ENCODE measurements around the gene DCXR.

DCXR gene

DNA sequence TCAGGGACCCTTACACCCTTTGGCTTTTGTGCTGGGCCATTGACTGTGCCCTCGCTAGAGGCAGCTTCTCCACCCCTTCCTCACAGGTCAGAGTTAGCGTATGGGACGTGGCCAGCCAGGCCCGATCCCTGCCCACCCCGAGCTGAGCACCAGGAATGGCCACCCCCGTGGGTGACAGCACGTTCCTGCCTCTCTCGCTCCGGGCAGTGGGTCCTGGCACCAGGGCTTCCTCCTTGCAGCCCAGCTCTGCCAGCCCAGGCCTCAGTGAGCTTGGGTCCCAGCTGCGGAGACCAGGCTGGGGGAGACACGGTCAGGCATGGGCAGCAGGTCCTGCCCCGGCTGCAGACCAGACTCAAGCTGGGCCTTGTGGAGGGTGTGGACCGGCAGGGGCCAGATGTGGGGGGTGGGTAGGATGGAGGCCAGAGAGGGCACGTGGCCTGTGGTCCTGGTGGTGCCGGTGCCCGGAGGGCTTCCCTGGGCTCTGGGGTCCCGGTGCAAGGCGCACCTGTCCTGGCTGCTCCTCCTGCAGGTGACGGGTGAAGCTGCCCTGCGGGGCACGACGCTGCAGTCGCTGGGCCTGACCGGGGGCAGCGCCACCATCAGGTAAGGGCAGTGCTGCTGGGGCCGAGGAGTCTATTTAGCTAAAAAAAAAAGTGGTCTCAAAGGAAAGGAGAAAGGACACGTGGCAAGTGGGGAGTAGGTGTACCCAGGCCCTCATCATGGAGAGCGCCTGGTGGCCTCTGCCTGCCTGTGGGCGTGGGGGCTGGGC lies 41.9 kb downstream of the DCXR start:
- no peak overlapping the region for H3K27ac Mint-ChIP-seq
- peaks cover 5 to 15% of the 10 kb centered on the region in 2 donors for H3K4me1 Mint-ChIP-seq
- no peak for DNase-seq
- H3K27me3 Mint-ChIP-seq, result no peaks in the 10 kb centered on the region
- H3K4me3 Mint-ChIP-seq, result no peak overlapping the region
- H3K36me3 Mint-ChIP-seq, result peaks cover 14 to 23% of the 10 kb centered on the region in 2 donors
- no peak for ATAC-seq (replicated peaks)
- H3K9me3 Mint-ChIP-seq, result no peaks in the 10 kb centered on the region

GRCh38 chr17:81994593-81995462 lies 42.7 kb downstream of the DCXR start:
- H3K4me1 Mint-ChIP-seq, result peaks cover 3 to 15% of the 10 kb centered on the region in 2 donors
- DNase-seq, result no peak
- peaks cover 16 to 26% of the 10 kb centered on the region in 2 donors for H3K36me3 Mint-ChIP-seq
- H3K27ac Mint-ChIP-seq, result no peak overlapping the region
- H3K4me3 Mint-ChIP-seq, result no peak overlapping the region
- H3K9me3 Mint-ChIP-seq, result no peaks in the 10 kb centered on the region
- no peaks in the 10 kb centered on the region for H3K27me3 Mint-ChIP-seq
- ATAC-seq (replicated peaks), result no peak

DNA sequence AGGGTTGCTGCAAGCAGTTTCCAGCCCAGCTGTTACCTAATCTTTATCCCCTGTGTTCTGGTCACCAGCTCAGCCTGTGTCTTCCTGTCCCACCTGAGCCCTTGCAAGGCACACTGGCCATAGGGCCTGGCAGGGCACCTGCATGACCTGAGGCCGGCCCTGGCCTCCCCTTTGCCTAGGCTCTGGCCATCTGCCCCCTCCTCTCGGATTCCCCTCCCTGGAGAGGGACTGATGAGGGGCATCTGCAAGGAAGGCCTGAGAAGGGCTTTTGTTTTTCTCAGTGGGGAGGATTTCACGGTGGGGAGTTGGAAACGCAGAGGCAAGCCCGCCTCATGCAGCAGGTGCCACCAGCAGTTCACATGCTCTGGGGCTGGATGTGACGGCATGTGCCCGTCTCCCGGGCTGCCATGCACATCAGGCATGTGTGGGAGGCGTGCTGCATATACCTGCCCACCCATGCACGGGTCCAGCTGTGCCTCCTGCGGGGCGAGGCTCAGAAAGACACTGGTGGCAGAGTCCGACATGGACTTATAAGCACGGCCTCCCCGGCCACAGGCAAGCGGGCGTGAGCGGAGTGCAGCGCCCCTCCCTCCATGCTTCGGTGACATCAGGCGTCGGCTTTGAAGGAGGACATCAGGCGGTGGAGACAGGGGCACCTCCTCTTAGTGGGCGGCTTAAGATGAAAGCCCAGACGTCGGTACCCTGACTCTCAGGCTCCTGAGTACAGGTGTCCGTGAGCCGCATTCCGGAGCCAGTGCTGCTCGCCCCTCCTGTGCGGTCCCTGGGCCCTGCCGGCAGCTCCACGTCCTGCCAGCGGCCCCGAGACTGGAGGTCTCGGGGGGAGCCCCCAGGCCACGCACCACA lies 43.5 kb downstream of the DCXR start:
- no peak for DNase-seq
- Mint-ChIP-seq H3K9me3 (no peaks in the 10 kb centered on the region), H3K27me3 (no peaks in the 10 kb centered on the region), H3K36me3 (peaks cover 21 to 29% of the 10 kb centered on the region in 2 donors), H3K27ac (no peak overlapping the region), H3K4me3 (no peak overlapping the region), H3K4me1 (peaks cover 5 to 21% of the 10 kb centered on the region in 2 donors)
- no peak for ATAC-seq (replicated peaks)

DNA sequence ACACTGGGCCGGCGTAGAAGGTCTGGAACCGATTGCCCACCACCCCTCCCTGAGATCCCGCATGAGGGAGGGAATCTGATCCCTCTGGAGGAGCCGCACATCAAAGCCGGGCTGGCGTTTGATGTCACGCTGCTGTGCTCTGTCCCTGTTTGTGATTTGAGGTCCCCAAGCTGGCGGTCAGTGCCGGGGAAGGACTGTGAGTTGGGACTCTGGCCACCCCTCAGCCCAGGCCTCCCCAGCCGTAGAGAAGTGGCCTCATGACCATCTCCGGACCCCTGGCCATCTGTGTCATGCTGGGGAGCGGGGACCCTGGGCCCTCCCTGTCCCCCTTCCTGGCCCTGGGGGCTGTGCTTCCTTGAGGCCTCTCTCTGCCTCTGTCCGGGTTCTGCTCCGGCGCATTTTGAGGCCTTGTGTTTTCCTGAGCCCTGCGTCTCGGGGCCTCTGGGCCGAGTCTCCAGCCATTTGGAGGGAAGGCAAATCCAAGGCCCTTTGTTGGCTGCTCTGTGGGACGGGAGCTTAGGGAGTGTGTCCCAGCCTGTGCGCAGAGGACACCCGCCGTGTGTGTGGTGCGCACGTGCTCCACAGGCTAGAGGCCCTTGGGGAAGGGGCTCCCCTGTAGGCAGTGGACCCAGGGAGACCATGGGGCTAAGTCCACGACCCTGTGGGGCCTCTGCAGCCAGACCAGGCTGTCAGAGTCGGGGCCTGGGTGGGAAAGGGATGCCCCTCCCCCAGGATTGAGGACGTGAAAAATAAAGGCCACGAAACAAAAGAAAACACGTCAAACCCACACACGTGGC lies 45.0 kb downstream of the DCXR start:
- H3K36me3 Mint-ChIP-seq, result peaks cover 24 to 30% of the 10 kb centered on the region in 2 donors
- DNase-seq (no peak), ATAC-seq (replicated peaks) (no peak)
- H3K9me3 Mint-ChIP-seq, result no peaks in the 10 kb centered on the region
- H3K4me1 Mint-ChIP-seq, result peaks cover 5 to 21% of the 10 kb centered on the region in 2 donors
- H3K27ac Mint-ChIP-seq, result no peak overlapping the region
- no peak overlapping the region for H3K4me3 Mint-ChIP-seq
- H3K27me3 Mint-ChIP-seq, result no peaks in the 10 kb centered on the region

- no peak for ATAC-seq (replicated peaks)
- H3K36me3 Mint-ChIP-seq, result peaks cover 26 to 31% of the 10 kb centered on the region in 2 donors
- H3K4me1 Mint-ChIP-seq, result peaks cover 6 to 21% of the 10 kb centered on the region in 2 donors
- peak overlapping the region; percentile 31 for H3K27ac Mint-ChIP-seq
- no peaks in the 10 kb centered on the region for H3K9me3 Mint-ChIP-seq
- H3K27me3 Mint-ChIP-seq, result no peaks in the 10 kb centered on the region
- no peak overlapping the region for H3K4me3 Mint-ChIP-seq
- no peak for DNase-seq
These were observed 45.7 kb downstream of the DCXR start for GRCh38 chr17:81991684-81992305.

GRCh38 chr17:81990836-81991683 lies 46.4 kb downstream of the DCXR start:
- Mint-ChIP-seq H3K36me3 (peaks cover 27 to 31% of the 10 kb centered on the region in 2 donors), H3K27me3 (no peaks in the 10 kb centered on the region), H3K4me3 (no peak overlapping the region), H3K27ac (peak overlapping the region; percentile 31), H3K9me3 (no peaks in the 10 kb centered on the region), H3K4me1 (peaks cover 9 to 21% of the 10 kb centered on the region in 2 donors)
- ATAC-seq (replicated peaks), result no peak
- no peak for DNase-seq

DNA sequence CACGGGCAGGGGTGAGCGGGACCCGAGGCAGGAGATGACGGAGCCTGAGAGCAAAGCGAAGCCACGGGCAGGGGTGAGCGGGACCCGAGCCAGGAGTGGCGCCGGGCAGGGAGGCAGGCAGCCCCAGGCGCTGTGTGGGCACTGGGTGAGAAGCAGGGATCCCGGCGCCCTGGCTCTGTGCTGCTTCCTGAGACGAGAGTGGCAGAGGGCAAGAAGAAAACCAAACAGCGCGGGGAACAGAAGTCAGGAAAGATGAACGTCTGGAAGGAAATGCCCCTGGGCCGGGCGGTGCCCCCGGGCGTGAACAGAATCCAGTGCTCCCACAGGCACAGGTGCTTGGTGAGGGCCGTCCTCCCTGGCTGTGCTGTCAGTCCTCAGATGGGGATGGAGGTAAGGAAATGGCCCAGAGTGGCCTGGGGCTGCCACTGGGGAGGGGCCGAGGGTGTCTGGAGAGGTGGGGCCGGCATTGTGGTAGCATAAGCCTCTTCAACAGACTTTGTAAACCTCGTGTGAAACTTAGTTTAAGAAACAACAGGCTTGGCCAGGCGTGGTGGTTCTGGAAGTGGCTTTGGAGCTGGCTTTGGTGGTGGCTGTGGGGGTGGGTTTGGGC lies 50.2 kb downstream of the DCXR start:
- Mint-ChIP-seq H3K4me3 (peak overlapping the region in 1 of 2 donors; percentile 32), H3K9me3 (no peaks in the 10 kb centered on the region), H3K27ac (no peak overlapping the region), H3K36me3 (peaks cover 37 to 50% of the 10 kb centered on the region in 2 donors), H3K27me3 (no peaks in the 10 kb centered on the region), H3K4me1 (peaks cover 19 to 25% of the 10 kb centered on the region in 2 donors)
- DNase-seq (no peak), ATAC-seq (replicated peaks) (no peak)

DNA sequence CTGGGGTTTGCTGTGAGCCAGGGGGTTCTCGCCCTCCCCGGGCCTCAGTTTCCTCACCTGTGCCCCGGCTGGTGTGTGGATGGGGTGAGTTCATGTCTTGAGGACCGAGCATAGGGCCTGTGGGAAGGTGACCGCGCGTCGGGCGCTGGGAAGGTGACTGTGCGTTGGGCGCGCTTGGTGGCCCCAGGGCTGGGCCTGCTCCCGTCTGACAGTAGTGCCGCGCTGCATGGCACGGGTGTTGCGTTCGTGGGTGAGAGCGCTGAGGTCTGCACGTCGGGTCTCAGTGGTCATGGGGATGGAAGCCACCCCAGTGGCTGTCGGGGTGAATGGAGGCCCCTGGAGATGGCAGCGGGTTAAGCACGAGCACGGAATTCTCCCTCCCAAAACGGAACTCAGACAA lies 50.9 kb downstream of the DCXR start:
- DNase-seq (no peak), ATAC-seq (replicated peaks) (no peak)
- Mint-ChIP-seq H3K4me3 (no peak overlapping the region), H3K36me3 (peaks cover 38 to 51% of the 10 kb centered on the region in 2 donors), H3K27ac (peak overlapping the region; percentile 51), H3K4me1 (peaks cover 21% of the 10 kb centered on the region in 2 donors), H3K9me3 (no peaks in the 10 kb centered on the region), H3K27me3 (no peaks in the 10 kb centered on the region)
